ENCODE results near the gene SEMA4D.

The SEMA4D gene

DNA sequence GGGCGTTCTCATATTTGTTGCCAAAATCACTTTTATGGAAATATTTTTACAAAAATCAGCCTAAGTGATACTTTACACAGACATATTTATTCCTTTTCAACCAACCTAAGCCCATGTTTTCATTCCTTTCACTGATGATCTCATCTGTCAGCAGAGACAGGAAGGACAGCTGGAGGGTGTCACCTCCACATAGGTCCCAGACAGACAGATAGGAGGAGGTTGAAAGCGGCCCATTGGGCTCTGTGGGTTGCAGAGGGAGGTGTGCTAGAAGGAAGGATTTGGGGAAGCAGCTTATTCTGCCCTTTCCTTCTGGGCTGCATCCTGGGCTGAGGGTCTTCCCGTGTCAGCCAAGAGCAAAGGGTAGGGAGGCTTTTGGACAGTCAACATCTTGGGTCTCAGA, 26.0 kb upstream of the SEMA4D start:
- in situ Hi-C loops (cut with HindIII; ENCODE audit: low pct_ligation_motif_present, low sequenced_read_pairs) = no loop called here
- no peak overlapping the region for H3K4me3 ChIP-seq (ENCODE audit: low read depth, low read length)

DNA sequence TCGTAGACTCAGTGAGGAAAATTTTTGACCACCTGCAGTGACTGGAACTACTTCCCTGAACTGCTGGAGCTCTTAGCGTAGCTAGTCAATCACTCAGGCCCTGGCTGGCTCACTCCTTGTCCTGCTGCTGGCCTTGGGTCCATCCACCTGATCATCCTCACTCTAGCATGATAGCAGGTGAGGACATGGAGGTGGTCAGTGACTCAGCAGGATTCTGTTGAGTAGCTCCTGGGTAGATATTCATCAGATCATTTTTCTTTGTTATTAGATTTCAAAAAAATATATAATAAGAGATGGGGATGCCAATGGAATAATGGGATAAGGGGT, 25.0 kb upstream of the SEMA4D start:
- Histone ChIP-seq H3K27ac (no peak overlapping the region), H3K27me3 (replicated peaks) (no peaks in the 10 kb centered on the region), H3K4me3 (ENCODE audit: low read depth, low read length) (no peak overlapping the region), H3K36me3 (replicated peaks) (no peaks in the 10 kb centered on the region)
- in situ Hi-C loops (cut with HindIII; ENCODE audit: low pct_ligation_motif_present, low sequenced_read_pairs) = no loop called here
- TF ChIP-seq, protein P1, sequence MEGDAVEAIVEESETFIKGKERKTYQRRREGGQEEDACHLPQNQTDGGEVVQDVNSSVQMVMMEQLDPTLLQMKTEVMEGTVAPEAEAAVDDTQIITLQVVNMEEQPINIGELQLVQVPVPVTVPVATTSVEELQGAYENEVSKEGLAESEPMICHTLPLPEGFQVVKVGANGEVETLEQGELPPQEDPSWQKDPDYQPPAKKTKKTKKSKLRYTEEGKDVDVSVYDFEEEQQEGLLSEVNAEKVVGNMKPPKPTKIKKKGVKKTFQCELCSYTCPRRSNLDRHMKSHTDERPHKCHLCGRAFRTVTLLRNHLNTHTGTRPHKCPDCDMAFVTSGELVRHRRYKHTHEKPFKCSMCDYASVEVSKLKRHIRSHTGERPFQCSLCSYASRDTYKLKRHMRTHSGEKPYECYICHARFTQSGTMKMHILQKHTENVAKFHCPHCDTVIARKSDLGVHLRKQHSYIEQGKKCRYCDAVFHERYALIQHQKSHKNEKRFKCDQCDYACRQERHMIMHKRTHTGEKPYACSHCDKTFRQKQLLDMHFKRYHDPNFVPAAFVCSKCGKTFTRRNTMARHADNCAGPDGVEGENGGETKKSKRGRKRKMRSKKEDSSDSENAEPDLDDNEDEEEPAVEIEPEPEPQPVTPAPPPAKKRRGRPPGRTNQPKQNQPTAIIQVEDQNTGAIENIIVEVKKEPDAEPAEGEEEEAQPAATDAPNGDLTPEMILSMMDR (IDR thresholded peaks at IDR 0.05; ENCODE audit: low read depth, low read length, missing control alignments) = no peak
- DNase-seq = no peak

More for the DNA sequence above, 26.0 kb upstream of the SEMA4D start:
- Histone ChIP-seq H3K36me3 (replicated peaks) (no peaks in the 10 kb centered on the region), H3K27me3 (replicated peaks) (no peaks in the 10 kb centered on the region), H3K27ac (no peak overlapping the region)
- TF ChIP-seq, protein P1 (IDR thresholded peaks at IDR 0.05; ENCODE audit: low read depth, low read length, missing control alignments) = no peak
- DNase-seq = no peak

DNA sequence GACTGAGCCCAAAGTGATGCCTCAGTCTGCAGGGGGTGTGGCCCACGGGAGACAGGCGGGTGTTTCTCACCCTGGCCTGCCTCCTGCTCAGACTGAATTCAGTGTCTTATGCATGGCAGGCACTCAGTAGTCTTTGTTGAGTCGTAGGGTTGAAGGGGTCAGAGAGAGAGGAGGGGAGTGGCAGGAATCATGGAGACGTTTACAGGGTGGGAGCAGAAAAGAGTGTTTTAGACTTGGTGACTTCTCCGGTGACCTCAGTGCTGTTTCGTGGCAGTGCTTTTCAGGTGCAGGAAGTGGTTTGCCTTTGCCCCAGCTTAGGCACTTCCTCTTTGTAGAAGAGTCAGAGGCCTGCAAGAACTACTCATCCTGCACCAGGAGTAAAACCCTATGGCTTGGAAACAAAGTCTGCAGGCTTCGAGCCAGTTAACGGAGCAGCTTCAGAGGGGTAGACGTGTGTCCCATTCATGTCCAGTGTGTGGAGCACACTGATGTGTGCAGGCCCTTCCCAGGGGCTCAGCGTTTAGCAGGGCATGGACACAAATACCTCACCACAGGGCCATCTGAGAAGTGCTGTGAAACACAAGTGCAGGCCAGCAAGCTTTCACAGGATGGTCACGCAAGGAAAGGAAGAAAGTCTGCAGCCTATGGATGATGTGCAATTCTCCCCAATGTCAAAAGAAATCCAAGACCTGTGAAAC, 24.5 kb upstream of the SEMA4D start:
- TF ChIP-seq, protein P1 (IDR thresholded peaks at IDR 0.05; ENCODE audit: low read depth, low read length, missing control alignments) = no peak
- no peak overlapping the region for H3K27ac ChIP-seq

DNA sequence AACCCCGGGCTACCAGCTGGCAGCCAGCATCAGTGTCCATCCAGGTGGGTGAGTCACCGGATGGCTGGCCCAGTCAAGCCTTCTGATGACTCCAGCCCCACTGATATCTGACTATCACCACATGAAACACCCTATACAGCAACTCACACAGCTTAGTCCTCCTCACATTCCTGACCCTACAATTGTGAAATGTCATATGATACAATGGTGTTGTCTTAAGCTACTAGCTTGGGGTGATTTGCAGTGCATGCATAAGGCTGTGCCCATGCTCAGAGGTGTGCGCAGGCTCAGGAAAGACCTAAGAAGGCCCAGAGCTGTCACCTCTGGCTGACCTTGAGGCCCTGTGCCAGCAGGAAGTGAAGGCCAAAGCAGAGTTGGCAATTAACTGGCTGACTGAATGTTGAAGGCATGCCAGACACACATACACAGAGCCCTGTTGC, 21.5 kb upstream of the SEMA4D start:
- H3K36me3 ChIP-seq (replicated peaks) = no peaks in the 10 kb centered on the region
- no peak overlapping the region for H3K27ac ChIP-seq
- H3K27me3 ChIP-seq (replicated peaks) = no peaks in the 10 kb centered on the region
- TF ChIP-seq, protein P1 (IDR thresholded peaks at IDR 0.05; ENCODE audit: low read depth, low read length, missing control alignments) = no peak
- in situ Hi-C loops (cut with HindIII; ENCODE audit: low pct_ligation_motif_present, low sequenced_read_pairs) = no loop called here
- DNase-seq = peak; percentile 36
- H3K4me3 ChIP-seq (ENCODE audit: low read depth, low read length) = no peak overlapping the region

More for the DNA sequence above, 24.5 kb upstream of the SEMA4D start:
- in situ Hi-C loops (cut with HindIII; ENCODE audit: low pct_ligation_motif_present, low sequenced_read_pairs) = no loop called here
- Histone ChIP-seq H3K36me3 (replicated peaks) (no peaks in the 10 kb centered on the region), H3K4me3 (ENCODE audit: low read depth, low read length) (no peak overlapping the region), H3K27me3 (replicated peaks) (no peaks in the 10 kb centered on the region)
- no peak for DNase-seq

- Histone ChIP-seq H3K27ac (no peak overlapping the region), H3K27me3 (replicated peaks) (no peaks in the 10 kb centered on the region), H3K36me3 (replicated peaks) (no peaks in the 10 kb centered on the region), H3K4me3 (ENCODE audit: low read depth, low read length) (no peak overlapping the region)
- TF ChIP-seq, protein P1 (IDR thresholded peaks at IDR 0.05; ENCODE audit: low read depth, low read length, missing control alignments) = no peak
- in situ Hi-C loops (cut with HindIII; ENCODE audit: low pct_ligation_motif_present, low sequenced_read_pairs) = no loop called here
- no peak for DNase-seq
These were observed 20.8 kb upstream of the SEMA4D start for GRCh38 chr9:89518466-89519365.

Measured in brain microvascular endothelial cell (primary cell).